ENCODE results near the gene WDR13.
"Not testable (repeated sequence)": the region's sequence is repeated elsewhere in the genome, so short reads cannot be mapped to it uniquely, and the experiment has no call there.

Gene WDR13

DNA sequence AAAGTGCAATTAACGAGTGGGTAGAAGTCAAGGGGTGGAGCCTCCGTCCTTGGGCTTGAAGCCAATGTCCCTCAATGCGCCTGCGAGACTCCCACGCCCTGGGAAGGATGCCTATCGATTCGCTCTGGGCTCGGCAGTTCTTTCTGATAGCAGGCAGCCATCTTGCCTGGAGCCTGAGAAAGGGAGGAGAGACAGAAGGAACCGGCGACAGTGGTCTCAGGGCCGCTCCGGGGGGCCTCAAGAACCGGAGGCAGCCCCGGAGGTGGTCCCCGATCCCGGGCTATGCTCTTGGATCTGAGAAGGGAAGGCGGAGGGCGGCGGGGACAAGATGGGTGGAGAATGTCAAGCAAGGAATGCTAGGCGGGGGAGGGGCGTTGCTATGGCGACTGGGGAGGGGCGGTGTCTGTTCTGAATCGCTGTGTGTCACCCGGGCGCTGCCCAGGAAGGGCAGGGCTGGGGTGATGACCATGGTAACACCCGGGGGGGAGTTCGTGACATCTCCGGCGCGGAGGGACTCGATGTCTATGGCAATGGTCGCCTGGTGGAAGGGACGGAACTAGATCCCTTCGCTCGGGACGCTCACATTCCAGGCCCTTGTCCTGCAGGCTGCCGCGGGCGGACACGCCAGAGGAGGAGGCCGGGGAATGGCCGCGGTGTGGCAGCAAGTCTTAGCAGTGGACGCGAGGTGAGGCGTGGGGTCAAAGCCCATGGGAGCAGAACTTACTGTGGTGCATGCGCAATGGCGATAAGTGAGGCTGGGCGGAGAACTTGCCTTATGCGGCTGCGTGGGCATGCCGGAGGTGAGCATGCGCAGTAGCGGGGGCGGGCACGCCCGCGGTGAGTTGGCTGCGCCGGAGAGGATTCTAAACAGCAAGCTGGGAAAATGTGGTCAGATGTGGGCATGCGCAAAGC lies at the start of gene WDR13:
WDR13 (plus strand) TSS at position 140 of the 912 bp plus-strand sequence; CDS start at position 645, 505 bp downstream.
- DNase-seq (ENCODE audit: low read depth in 2 of 2), result peak; percentile 78 to 82

DNA sequence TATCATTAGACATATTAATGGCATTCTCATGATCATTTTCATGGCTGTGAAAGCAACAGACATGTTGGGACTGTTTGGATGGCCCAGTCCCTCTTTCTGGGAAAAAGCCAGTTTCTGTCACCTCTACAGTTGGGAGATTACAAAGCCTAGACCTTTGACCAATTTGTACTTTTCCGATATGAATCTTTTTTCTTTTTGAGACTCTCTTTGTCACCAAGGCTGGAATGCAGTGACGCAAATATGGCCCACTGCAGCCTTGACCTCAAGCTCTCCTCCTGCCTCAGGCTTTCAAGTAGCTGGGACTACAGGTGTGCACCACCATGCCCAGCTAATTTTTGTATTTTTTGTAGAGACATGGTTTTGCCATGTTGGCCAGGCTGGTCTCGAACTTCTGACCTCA lies 48.4 kb upstream of the WDR13 start:
- DNase-seq (ENCODE audit: low read depth in 2 of 2), result no peak

DNA sequence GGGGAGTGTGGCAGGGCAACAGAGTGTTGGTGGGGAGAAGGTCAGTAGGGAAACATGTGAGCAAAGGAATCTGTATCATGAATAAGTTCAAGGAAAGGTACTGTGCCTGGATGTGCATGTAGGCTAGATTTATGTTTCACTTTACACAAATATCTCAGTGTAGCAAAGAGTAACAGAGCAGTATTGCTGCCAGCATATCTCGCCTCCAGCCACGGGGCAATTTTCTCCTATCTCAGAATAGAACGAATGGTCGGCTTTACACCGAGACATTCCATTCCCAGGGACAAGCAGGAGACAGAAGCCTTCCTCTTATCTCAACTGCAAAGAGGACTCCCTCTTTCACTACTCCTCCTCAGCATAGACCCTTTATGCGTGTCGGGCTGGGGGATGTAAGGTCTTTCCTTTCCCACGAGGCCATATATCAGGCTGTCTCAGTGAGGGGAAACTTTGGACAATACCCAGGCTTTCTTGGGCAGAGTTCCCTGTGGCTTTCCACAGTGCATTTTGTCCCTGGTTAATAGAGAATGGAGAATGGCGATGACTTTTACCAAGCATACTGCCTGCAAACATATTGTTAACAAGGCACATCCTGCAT lies 41.5 kb upstream of the WDR13 start:
- DNase-seq (ENCODE audit: low read depth in 2 of 2), result not testable (repeated sequence)

DNA sequence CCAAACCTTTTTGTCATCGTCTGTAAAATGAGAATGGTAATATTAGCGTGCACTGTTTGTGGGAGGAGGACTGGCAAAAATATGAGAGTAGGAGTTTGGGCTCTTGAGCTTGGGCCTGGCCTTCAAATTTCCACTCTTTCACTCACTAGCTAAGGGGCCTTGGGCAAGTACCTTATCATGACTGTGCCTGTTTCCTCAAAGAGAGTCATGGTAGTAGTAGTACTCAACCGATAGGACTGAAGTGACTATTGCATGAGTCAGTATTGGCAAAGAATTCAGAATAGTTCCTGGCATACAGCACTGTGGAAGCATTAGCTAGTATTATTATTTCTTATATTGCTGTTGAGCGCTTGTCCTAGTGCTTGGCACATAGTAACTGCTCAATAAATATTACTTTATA lies 39.0 kb upstream of the WDR13 start:
- DNase-seq (ENCODE audit: low read depth in 2 of 2), result no peak

DNA sequence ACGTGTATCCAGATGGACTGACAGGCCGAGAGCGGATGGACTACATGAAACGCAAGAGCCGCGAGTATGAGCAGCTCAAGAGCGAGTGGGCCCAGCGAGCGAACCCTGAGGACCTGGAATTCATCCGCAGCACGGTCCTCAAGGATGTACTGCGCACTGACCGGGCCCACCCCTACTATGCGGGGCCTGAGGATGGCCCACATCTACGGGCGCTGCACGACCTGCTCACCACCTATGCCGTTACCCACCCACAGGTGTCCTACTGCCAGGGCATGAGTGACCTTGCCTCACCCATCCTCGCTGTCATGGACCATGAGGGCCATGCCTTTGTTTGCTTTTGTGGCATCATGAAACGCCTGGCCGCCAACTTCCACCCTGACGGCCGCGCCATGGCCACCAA lies 37.7 kb upstream of the WDR13 start:
- DNase-seq (ENCODE audit: low read depth in 2 of 2), result no peak

DNA sequence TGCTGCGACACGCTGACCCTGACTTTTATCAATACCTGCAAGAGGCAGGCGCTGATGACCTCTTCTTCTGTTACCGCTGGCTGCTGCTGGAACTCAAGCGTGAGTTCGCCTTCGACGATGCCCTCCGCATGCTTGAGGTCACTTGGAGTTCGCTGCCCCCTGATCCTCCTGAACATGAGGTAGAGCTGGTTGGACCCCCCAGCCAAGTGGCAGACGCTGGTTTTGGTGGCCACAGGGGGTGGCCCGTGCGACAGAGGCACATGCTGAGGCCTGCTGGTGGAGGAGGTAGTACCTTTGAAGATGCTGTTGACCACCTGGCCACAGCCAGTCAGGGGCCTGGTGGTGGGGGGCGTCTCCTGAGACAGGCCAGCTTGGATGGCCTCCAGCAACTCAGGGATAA lies 37.2 kb upstream of the WDR13 start:
- no peak for DNase-seq (ENCODE audit: low read depth in 2 of 2)

DNA sequence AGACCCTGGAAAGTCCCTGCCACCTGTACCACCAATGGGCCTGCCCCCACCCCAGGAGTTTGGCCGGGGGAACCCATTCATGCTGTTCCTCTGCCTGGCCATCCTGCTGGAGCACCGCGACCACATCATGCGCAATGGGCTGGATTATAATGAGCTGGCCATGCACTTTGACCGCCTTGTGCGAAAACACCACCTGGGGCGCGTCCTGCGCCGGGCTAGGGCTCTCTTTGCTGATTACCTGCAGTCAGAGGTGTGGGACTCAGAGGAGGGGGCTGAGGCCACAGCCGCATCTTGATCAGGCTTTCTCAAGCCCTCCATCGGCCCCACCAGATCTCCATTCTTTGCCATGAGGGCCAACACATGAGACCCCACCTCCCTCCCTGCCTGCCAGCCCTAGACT lies 36.6 kb upstream of the WDR13 start:
- no peak for DNase-seq (ENCODE audit: low read depth in 2 of 2)

DNA sequence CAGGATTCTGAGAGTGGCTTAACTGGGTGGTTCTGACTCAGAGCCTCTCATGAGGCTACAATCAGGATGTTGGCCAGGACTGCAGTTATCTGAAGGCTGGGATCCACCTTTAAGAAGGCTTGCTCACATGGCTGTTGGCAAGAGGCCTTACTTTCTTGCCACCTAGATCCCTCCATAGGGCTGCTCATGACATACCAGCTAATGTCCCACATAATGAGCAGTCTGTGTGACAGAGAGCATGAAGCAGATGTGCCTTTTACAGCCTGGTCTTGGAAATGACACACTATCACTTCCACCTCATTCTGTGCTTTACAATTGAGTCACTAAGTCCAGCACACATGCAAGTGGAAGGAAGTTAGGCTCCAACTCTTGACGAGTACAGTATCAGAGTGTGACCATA lies 27.3 kb upstream of the WDR13 start:
- no peak for DNase-seq (ENCODE audit: low read depth in 2 of 2)

DNA sequence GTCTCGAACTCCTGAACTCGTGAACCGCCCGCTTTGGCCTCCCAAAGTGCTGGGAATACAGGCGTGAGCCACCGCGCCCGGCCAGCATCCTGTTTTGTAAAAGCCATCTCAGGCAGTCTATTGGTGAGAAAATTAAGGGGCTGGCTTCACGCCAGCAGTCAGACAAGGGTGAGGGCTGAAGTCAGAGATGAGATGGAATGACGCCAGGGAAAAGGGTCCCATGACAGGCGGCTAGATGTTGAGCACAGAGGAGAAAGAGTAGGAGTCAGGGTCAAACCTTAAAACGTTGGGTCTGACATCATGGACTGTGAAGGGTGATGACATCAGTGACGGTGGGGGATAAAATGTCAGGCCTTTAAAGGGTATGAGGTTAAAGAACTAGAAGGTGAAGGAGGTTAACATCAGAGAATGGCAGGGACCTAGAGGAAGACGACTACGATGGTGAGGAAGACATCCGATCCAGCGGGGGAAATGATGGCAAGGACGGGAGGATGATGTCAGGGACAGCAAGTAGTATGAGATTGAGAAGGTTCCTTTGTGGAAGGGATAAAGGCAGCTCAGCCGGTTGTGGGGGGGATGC lies 23.5 kb upstream of the WDR13 start:
- DNase-seq (ENCODE audit: low read depth in 2 of 2), result no peak

DNA sequence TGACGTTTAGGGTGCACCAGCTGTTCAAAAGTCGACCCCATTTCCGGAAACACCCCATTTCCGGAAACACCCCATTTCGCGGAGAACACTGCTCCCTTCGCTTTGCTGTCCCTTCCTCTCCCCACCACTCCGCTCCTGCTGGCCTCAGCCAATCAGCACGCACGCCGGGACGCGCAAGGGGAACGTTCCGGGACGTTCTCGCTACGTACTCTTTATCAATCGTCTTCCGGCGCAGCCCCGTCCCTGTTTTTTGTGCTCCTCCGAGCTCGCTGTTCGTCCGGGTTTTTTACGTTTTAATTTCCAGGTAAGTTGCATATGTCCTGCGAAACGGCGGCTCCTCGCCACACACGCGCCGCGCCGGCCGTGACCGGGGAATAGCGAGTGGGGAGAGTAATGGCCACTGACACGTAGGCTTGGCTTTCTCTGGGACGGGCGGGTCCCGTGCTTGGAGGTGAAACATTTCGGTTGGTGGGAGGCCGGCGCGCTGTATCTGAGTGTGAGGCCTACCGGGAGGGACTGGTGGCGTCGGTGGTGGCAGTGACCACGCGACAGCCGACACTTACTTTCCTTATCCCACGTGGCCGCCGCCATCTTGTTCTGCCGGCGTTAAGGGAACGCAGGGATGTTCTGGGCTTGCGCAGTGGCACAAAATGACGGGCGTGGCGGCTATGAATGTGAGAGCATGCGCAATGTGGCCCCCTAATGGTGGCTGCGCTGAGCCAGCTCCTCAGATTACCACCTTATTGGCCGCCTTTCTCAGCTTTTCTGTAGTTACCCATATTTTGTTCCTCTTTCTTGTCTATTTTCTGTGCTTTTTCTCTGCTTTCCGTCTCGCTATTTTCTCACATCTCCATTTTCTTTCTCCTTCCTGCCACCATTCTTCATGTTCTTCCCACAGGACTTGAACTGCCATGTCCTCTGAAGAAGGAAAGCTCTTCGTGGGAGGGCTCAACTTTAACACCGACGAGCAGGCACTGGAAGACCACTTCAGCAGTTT lies 22.7 kb upstream of the WDR13 start, which contains the start of gene RBM3:
RBM3 (plus strand) TSS at position 215 of the 997 bp plus-strand sequence; CDS start at position 912, 697 bp downstream.
- DNase-seq (ENCODE audit: low read depth in 2 of 2), result peak; percentile 84 to 86

DNA sequence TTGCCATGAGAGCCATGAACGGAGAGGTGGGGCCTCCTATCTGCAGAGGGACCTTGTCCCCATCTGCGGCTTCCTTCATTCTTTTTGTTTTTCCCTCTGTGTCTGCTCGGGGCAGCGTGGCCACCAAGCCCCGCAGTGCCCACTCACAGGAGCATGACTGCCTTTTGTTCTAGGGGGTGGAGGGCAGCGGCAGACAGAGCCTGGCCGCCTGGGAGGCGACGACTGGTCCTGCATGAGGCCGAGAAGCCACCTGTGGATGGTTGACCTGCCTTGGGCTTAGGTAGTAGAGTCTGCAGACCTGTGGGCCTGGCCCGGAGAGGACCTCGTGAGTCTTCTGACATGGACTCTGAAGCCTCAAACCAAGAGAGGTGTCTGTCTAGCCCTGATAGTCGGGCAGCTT lies 21.6 kb upstream of the WDR13 start:
- no peak for DNase-seq (ENCODE audit: low read depth in 2 of 2)

DNA sequence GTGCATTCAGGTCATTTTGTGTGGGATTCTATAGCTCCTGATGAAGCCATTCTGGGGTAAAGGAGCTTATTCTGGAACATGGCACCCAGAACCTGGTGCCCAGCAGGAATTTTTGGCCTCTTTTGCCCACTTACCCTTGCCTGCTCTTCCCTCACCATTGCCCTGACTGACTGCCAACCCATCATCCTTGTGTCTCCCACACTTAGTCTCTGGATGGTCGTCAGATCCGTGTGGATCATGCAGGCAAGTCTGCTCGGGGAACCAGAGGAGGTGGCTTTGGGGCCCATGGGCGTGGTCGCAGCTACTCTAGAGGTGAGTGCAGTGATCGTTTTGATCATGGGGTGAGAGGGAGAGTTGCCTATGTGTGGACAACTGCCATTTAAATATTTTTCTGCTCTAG lies 21.2 kb upstream of the WDR13 start:
- DNase-seq (ENCODE audit: low read depth in 2 of 2), result no peak

DNA sequence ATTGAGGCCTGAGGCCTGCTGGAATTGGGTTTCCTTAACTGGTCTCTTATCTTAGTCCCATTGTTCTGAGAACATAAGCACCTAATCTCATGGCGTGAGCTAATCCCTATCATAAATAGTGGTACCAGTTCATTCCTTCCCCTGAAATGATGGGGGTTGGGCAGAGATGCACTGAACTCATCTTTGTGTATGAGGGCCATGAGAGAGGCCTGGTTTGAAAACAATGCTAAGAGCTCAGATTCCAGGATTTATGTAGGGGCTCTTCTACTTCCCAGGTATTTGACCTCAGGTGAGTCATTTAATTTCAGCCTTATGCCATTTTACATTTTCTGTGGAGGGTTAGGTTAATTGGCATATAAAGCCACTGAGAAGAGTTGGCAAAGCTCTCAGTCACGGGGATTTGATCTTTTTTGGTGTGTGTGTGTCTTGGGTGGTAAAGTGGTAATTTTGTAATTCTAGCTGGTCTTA lies 18.6 kb upstream of the WDR13 start:
- DNase-seq (ENCODE audit: low read depth in 2 of 2), result no peak

DNA sequence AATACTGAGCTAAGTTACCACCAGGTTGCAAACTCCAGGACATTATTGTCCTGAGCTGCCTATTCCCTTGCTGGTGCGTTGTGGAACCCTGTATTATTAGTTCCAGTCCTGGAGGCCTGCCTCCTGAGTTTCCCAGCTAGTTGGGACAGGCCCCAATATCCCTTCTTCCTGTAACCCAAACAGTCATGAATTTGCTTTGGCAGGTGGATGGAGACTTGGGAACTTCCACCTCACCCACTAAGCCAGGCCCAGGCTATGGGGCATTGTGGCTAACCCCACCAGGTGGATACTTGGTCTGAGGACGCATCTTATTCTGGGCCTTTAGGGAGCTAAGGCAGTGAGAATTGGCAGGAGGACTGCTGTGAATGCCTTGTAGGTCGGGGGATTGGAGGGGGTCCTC lies 18.0 kb upstream of the WDR13 start:
- DNase-seq (ENCODE audit: low read depth in 2 of 2), result no peak

DNA sequence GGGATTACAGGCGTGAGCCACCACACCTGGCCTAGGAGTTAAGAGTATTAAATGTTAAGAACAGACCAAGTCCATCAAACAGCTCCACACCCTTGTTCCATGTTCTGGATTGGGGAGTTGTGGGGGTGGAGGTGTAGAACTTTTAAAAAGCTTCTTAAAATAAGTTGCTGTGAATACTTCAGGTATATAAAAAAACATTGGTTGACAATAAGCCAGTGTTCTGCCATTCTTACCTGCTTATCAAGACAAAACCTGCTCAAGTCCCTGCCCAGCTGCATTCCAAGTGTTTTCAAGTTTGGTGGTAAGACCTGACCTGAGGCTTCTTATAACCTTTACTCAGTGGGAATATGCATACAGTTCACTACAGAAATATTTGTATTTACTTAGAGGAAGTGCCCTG lies 16.6 kb upstream of the WDR13 start:
- DNase-seq (ENCODE audit: low read depth in 2 of 2), result no peak

DNA sequence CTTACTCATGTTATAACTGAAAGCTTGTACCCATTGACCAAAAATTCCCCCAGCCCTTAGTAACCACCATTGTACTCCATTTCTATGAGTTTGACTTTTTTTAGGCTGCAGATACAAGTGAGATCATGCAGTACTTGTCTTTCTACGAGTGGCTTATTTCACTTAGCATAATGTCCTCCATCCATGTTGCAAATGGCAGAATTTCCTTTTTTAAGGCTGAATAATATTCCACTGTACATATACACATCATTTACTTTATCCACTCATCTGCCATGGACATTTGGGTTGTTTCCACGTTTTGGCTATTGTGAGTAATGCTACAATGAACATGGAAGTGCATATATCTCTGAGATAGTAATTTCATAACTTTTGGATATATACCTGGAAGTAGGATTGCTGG lies 12.6 kb upstream of the WDR13 start:
- DNase-seq (ENCODE audit: low read depth in 2 of 2), result no peak

DNA sequence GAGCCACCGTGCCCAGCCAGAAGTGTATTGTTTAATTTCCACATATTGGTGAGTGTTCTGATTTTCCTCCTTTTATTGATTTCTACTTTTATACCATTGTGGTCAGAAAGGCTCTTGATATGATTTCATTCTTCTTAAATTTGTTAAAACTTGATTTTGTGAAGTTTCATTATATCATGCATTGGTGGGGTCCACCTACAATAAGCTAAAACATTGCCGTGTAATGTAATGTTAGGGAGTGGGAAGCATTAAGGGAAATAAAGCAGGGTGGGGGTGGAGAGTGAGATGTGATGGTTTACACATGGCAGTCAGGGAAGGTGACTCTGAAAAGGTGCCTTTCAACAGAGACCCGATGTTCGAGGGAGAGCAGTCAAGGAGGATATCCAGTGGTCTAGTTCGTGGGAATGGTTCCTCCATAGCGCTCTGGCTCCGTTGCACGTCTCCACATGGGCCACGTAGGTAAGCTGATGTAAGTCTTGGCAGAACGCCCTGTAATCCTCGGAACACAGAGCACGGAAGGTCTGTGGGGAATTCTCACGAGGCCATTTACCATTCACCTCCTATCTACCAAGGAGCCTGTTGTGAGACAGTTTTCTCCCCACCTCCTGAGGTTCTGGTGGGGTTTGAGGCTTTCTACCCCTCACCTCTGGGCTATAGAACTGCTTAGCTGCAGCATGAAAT lies 7.7 kb upstream of the WDR13 start:
- no peak for DNase-seq (ENCODE audit: low read depth in 2 of 2)

DNA sequence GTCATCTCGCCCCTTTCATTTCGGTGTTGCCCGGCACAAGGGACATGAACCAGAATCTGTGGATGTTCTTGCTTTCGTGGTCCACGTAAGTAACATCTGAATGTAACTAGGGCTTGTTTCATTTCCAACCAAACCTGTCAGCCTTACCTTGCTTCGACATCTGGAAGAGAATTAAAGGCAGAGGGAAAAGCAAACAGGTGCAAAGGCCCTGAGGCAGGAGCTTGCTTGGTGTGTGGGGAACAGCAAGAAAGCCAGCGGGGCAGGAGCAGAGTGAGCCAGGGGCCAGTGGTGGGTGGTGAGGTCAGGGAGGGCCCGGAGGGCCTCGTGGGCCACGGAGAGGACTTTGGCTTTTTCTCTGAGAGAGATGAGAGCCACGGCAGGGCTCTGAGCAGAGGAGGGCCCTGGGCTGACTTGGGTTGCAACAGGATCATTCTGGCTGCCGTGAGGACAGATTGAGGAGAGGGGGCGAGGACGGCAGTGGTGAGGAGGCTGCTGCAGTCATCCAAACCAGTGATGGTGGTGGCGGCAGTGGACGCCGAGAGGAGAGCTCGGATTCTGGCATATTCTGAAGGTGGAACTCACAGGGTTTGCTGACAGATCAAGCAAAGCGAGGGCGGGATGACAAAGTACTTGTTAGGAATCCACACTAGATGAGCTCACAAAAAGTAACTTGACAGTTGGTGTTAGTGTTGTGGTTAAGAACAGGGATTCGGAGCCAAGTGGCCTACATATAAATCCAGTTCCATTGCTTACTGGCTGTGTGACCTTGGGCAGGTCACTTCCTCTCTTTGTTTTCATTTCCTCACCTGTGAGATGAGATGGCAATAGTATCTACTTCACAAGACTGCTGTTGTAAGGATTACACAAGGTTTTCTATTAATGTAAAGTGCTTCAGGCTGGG lies 6.8 kb upstream of the WDR13 start:
- DNase-seq (ENCODE audit: low read depth in 2 of 2), result no peak

DNA sequence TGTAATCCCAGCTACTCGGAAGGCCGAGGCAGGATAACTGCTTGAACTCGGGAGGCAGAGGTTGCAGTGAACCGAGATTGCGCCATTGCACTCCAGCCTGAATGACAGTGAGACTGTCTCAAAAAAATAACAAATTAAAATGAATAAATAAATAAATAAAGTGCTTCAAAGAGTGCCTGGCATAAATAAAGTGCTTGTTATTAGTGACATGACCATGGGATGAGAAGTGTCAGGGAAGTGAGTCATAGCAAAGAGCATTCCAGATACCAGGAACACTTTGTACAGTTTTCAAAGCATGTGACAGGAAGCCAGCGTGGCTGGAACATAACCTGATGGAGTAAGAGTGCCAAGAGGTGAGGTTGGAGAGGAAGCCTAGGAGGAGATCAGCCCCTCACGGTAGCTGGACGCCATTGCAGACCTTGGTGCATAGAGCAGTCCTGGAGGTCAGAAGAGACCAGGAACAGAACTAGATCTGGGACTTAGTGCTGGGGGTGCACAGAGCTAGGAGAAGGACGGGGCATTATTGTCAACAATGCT lies 6.0 kb upstream of the WDR13 start:
- DNase-seq (ENCODE audit: low read depth in 2 of 2), result no peak

DNA sequence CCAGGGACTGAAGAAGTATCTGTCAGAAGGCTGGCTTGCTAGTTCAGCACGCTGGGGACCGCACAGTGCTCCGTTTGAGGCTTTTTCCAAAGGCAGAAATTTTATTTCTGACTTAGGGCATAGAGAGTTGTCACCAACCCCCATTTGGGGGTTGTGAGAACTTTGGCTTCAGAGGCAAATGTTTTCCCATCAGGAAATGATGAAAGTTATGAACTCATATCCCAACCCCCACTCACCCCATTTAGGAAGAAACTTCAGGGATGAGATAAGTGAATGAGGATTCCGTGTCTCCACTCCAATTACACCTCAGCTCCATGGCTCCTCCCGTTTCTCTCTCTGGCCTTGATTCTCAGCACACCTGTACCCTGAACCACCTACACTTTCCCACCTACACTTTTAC lies 4.3 kb upstream of the WDR13 start:
- DNase-seq (ENCODE audit: low read depth in 2 of 2), result no peak
